HepG2 (cell line): ENCODE results near the gene ZFR2. TPM values are rescaled to one million over a fixed set of nuclear protein-coding genes. Genes with fewer than 3 reads are reported as not detected.

Experiments used
- BHLHE40 ChIP-seq: IDR thresholded peaks from 2 replicates; pipeline ENCODE4 v1.6.1; 2011; ENCODE audit warnings: low read length, improper control_type of control experiment
- CENPT ChIP-seq: sonication (generic); formaldehyde crosslinking; IDR thresholded peaks from 2 replicates; pipeline ENCODE4 v1.8.0; 2022; ENCODE audit warnings: low read depth, mild to moderate bottlenecking, moderate library complexity, missing genetic modification reagents
- HNF4G ChIP-seq, 2 experiments: sonication (generic) in 1 of 2; formaldehyde crosslinking in 1 of 2; IDR thresholded peaks; 2 replicates each; pipeline versions ENCODE4 v1.4.0 to v1.6.1; 2011 to 2020; ENCODE audit warnings: borderline replicate concordance in 2 of 2, low read depth in 2 of 2, mild to moderate bottlenecking in 2 of 2, low read length in 1 of 2, missing genetic modification reagents in 1 of 2, moderate library complexity in 1 of 2
- MLLT10 ChIP-seq: sonication (generic); formaldehyde crosslinking; IDR thresholded peaks from 2 replicates; pipeline ENCODE4 v1.4.0; 2020; ENCODE audit warnings: missing genetic modification reagents
- MXD4 ChIP-seq: IDR thresholded peaks from 2 replicates; pipeline ENCODE4 v1.6.1; 2016; ENCODE audit warnings: mild to moderate bottlenecking, missing biosample characterization, missing genetic modification reagents
- NCOR1 ChIP-seq: fragments of 200-600 bp; sonication (generic); IDR thresholded peaks from 2 replicates; pipeline ENCODE4 v1.7.0; 2017; ENCODE audit warnings: antibody characterized with exemption, low read length, borderline replicate concordance
- NRL ChIP-seq: sonication (generic); formaldehyde crosslinking; IDR thresholded peaks from 2 replicates; pipeline ENCODE4 v1.5.0; 2020; ENCODE audit warnings: missing genetic modification reagents, mild to moderate bottlenecking, moderate library complexity, borderline replicate concordance
- PITX1 ChIP-seq: sonication (generic); formaldehyde crosslinking; IDR thresholded peaks from 2 replicates; pipeline ENCODE4 v1.5.1; 2020; ENCODE audit warnings: mild to moderate bottlenecking, missing genetic modification reagents
- RNF2 ChIP-seq: fragments of 450-650 bp; conservative IDR thresholded peaks from 2 replicates; pipeline ENCODE4 v1.6.1; 2016; ENCODE audit warnings: low read depth
- SMAD9 ChIP-seq: sonication (generic); formaldehyde crosslinking; IDR thresholded peaks from 2 replicates; pipeline ENCODE4 v1.5.1; 2020; ENCODE audit warnings: mild to moderate bottlenecking, missing genetic modification reagents
- SPEN ChIP-seq: sonication (generic); formaldehyde crosslinking; IDR thresholded peaks from 2 replicates; pipeline ENCODE4 v1.5.1; 2020; ENCODE audit warnings: low read depth, mild to moderate bottlenecking, missing genetic modification reagents
- SSRP1 ChIP-seq: IDR thresholded peaks from 2 replicates; pipeline ENCODE4 v1.6.1; 2016; ENCODE audit warnings: control low read depth
- XBP1 ChIP-seq: sonication (generic); formaldehyde crosslinking; IDR thresholded peaks from 2 replicates; pipeline ENCODE4 v1.5.0; 2020; ENCODE audit warnings: missing genetic modification reagents
- YEATS4 ChIP-seq: sonication (generic); formaldehyde crosslinking; IDR thresholded peaks from 2 replicates; pipeline ENCODE4 v1.4.0; 2020; ENCODE audit warnings: missing genetic modification reagents, borderline replicate concordance
- ZFP62 ChIP-seq: sonication (generic); formaldehyde crosslinking; IDR thresholded peaks from 2 replicates; pipeline ENCODE4 v1.4.0; 2020; ENCODE audit warnings: missing genetic modification reagents
- ZNF3 ChIP-seq: IDR thresholded peaks from 2 replicates; pipeline ENCODE4 v1.7.0; 2017; ENCODE audit warnings: inconsistent platforms
- ZNF567 ChIP-seq: sonication (generic); formaldehyde crosslinking; IDR thresholded peaks from 2 replicates; pipeline ENCODE4 v1.8.1; 2023; ENCODE audit warnings: mild to moderate bottlenecking, missing genetic modification reagents, borderline replicate concordance
- ZNF792 ChIP-seq: IDR thresholded peaks from 2 replicates; pipeline ENCODE4 v1.6.1; 2016
- ZNF850 ChIP-seq: sonication (generic); formaldehyde crosslinking; conservative IDR thresholded peaks from 2 replicates; pipeline ENCODE4 v1.9.0; 2021; ENCODE audit warnings: mild to moderate bottlenecking, missing genetic modification reagents
- polyA plus RNA-seq, 8 experiments: library from polyadenylated mRNA; depleted of rRNA in 3 of 8; stranded (reverse) in 7 of 8; unstranded in 1 of 8; fragments of >200 nt; fragmentation: Illumina TruSeq in 4 of 8; extraction: Trizol in 4 of 8; gene quantifications; 2 replicates each; pipeline versions ENCODE4 v1.2.1 to v1.2.3, GENCODE V29; 2011 to 2016; ENCODE audit warnings: low read depth in 4 of 8, missing spikeins in 1 of 8, mixed read lengths in 1 of 8; ENCODE audit not compliant: insufficient read depth in 1 of 8
- total RNA-seq, 5 experiments: library from RNA; depleted of rRNA; stranded (reverse); fragments of >200 nt; fragmentation: Illumina TruSeq; extraction: Trizol; gene quantifications; 2 replicates each; pipeline ENCODE4 v1.2.3, GENCODE V29; 2016; ENCODE audit warnings: low read depth in 1 of 5
- TF ChIP-seq, protein P1 (sequence below), 2 experiments: sonication (generic) in 1 of 2; formaldehyde crosslinking in 1 of 2; IDR thresholded peaks; 2 replicates each; pipeline versions ENCODE4 v1.6.1 to v1.9.0; 2014 to 2022; ENCODE audit warnings: antibody characterized with exemption in 1 of 2, borderline replicate concordance in 1 of 2, inconsistent platforms in 1 of 2, low read depth in 1 of 2, missing genetic modification reagents in 1 of 2
- TF ChIP-seq, protein P2 (sequence below): sonication (generic); formaldehyde crosslinking; IDR thresholded peaks from 2 replicates; pipeline ENCODE4 v1.5.0; 2020; ENCODE audit warnings: mild to moderate bottlenecking, missing genetic modification reagents

The ZFR2 gene
- total and polyA plus RNA-seq, 2 of the 13 experiments (the other 11 are each of a cell fraction or from before 2014, with no cell fraction given), result 0.37 to 0.69 TPM

DNA sequence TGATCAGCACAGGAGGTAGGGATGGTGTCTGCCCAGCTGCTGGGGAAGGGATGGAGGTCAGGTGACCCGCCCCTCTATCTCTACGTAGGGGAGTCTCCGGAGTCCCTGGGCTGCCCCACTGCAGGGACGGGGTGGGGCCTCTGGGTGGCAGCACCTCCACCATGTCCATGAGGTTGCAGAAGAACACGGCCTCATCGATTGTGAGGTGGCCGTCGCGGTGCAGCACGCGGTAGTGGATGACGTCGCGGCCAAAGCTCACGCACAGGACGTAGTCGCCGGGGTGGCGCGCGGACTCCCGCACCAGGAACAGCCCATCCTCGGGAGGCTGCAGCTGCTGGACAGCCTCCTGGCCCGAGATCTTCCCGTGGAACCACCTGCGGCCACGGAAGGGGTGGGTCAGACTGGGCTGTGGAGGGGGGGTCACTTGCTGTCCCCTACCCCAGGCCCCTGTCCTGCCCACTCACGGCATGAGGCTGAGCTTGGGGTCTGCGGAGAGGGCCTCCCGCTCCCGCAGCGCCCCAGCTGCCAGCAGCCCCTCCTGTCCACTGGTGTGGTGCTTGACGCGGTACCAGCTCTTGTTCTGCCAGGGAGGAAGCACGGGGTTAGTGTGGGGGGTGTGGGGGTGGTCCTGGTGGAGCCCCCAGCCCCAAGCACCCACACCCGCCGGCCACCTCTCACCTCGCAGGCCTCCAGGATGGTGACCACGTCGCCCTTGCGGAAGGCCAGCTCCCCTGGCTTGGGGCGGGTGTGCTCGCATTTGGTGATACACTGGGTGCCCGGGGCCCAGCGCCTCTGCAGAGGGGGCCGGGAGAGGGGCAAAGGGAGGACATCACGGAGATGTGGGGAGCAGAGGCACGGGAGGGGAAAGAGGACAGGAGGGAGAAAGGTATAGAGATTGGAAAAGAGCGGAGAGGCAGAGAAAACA lies 84.9 kb downstream of the ZFR2 start (continued):
- TF ChIP-seq, protein P1, sequence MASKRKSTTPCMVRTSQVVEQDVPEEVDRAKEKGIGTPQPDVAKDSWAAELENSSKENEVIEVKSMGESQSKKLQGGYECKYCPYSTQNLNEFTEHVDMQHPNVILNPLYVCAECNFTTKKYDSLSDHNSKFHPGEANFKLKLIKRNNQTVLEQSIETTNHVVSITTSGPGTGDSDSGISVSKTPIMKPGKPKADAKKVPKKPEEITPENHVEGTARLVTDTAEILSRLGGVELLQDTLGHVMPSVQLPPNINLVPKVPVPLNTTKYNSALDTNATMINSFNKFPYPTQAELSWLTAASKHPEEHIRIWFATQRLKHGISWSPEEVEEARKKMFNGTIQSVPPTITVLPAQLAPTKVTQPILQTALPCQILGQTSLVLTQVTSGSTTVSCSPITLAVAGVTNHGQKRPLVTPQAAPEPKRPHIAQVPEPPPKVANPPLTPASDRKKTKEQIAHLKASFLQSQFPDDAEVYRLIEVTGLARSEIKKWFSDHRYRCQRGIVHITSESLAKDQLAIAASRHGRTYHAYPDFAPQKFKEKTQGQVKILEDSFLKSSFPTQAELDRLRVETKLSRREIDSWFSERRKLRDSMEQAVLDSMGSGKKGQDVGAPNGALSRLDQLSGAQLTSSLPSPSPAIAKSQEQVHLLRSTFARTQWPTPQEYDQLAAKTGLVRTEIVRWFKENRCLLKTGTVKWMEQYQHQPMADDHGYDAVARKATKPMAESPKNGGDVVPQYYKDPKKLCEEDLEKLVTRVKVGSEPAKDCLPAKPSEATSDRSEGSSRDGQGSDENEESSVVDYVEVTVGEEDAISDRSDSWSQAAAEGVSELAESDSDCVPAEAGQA (IDR thresholded peaks at IDR 0.05; ENCODE audit: low read depth), result peak; percentile 43; the same call in 1 of the 2 replicates
- TF ChIP-seq, protein P1 (CRISPR knock-in tag; IDR thresholded peaks at IDR 0.05; ENCODE audit: borderline replicate concordance), result no peak
- TF ChIP-seq HNF4G (IDR thresholded peaks at IDR 0.05; ENCODE audit: borderline replicate concordance, low read depth, low read length), result no peak
- no peak for TF ChIP-seq HNF4G (CRISPR knock-in tag; IDR thresholded peaks at IDR 0.05; ENCODE audit: borderline replicate concordance, low read depth)
- TF ChIP-seq BHLHE40, result 0 out of 2 replicates have a peak, but pooled peaks have one; percentile 38
- TF ChIP-seq RNF2, result peak; percentile 63
- 0 out of 2 replicates have a peak, but pooled peaks have one; percentile 42 for TF ChIP-seq ZNF792 (CRISPR knock-in tag)
- TF ChIP-seq YEATS4 (CRISPR knock-in tag), result no peak
- TF ChIP-seq, protein P2, sequence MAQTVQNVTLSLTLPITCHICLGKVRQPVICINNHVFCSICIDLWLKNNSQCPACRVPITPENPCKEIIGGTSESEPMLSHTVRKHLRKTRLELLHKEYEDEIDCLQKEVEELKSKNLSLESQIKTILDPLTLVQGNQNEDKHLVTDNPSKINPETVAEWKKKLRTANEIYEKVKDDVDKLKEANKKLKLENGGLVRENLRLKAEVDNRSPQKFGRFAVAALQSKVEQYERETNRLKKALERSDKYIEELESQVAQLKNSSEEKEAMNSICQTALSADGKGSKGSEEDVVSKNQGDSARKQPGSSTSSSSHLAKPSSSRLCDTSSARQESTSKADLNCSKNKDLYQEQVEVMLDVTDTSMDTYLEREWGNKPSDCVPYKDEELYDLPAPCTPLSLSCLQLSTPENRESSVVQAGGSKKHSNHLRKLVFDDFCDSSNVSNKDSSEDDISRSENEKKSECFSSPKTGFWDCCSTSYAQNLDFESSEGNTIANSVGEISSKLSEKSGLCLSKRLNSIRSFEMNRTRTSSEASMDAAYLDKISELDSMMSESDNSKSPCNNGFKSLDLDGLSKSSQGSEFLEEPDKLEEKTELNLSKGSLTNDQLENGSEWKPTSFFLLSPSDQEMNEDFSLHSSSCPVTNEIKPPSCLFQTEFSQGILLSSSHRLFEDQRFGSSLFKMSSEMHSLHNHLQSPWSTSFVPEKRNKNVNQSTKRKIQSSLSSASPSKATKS, result no peak
- no peak for TF ChIP-seq ZNF850
- TF ChIP-seq SPEN (CRISPR knock-in tag), result 0 out of 2 replicates have a peak, but pooled peaks have one; percentile 27
- no peak for TF ChIP-seq ZFP62 (CRISPR knock-in tag)
- no peak for TF ChIP-seq SMAD9
- TF ChIP-seq NCOR1, result no peak
- TF ChIP-seq ZNF3 (CRISPR knock-in tag), result no peak
- no peak for TF ChIP-seq MLLT10 (CRISPR knock-in tag)
- TF ChIP-seq CENPT (CRISPR knock-in tag), result no peak
- TF ChIP-seq PITX1, result peak; percentile 57
- TF ChIP-seq SSRP1, result no peak
- TF ChIP-seq XBP1 (CRISPR knock-in tag), result no peak
- no peak for TF ChIP-seq ZNF567 (CRISPR knock-in tag)
- no peak for TF ChIP-seq MXD4 (CRISPR knock-in tag)
- no peak for TF ChIP-seq NRL
